Skeletal muscle satellite cell (primary cell): ENCODE measurements around the gene MTCH2. TPM values are rescaled to one million over a fixed set of nuclear protein-coding genes. Genes with fewer than 3 reads are reported as not detected.

Experiments
- H3K27me3 ChIP-seq: 2 replicates; pipeline ENCODE4 v1.7.0; 2013; ENCODE audit warnings: low read length; ENCODE audit not compliant: control insufficient read depth, insufficient read depth
- H3K36me3 ChIP-seq: 2 replicates; pipeline ENCODE4 v1.7.0; 2013; ENCODE audit warnings: mild to moderate bottlenecking, control low read depth, low read length; ENCODE audit not compliant: insufficient read depth
- H3K4me1 ChIP-seq: 2 replicates; pipeline ENCODE4 v1.7.0; 2013; ENCODE audit warnings: low read length; ENCODE audit not compliant: control insufficient read depth, insufficient read depth
- H3K4me2 ChIP-seq: 2 replicates; pipeline ENCODE4 v1.7.0; 2013; ENCODE audit warnings: mild to moderate bottlenecking, low read length
- H3K4me3 ChIP-seq: 2 replicates; pipeline ENCODE4 v1.7.0; 2013; ENCODE audit warnings: low read length
- H3K9ac ChIP-seq: 2 replicates; pipeline ENCODE4 v1.7.0; 2013; ENCODE audit warnings: mild to moderate bottlenecking, low read depth, low read length, moderate library complexity
- H3K9me3 ChIP-seq: replicated peaks from 2 replicates; pipeline ENCODE4 v1.7.0; 2013; ENCODE audit warnings: mild to moderate bottlenecking, control low read depth, low read length
- small RNA-seq: library from RNA; depleted of rRNA; stranded (forward); fragments of <200 nt; gene quantifications from one replicate; pipeline ENCODE3, GENCODE V24; 2012

Gene MTCH2

GRCh38 chr11:47571357-47571729 lies 71.0 kb downstream of the MTCH2 start:
- no peak overlapping the region for H3K9ac ChIP-seq

DNA sequence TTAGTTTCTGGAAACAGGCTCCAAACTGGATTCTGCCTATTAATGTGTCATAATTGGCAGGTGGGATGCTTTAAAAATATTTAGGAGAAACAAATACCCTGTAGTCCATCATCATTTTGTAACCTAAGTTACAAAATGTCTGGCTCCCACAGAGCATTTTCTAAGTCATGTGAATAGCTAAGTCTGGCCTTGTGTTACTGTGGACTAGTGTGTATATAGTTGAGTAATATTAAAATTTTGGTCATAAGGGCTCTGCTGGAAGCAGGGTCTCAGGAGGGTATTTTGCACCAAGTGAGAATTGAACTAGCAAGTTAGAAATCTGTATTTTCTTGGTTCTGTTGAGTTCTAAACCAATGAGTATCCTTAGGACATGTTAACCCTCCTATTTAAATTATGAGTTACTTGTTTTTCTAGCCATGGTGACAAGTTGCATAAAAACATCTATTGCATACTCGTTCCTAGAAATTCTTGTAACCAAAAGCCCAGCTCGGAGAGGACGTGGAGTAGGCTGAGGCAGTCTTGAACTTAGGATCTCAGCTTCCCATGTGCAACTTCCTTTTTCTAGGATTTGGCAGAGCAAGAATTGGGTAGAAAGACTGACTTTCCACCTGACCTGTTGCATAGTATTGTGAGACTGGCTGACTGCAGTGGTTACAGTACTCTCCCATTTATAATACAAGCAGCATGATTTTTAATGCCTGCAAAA lies 71.6 kb downstream of the MTCH2 start:
- no peak overlapping the region for H3K4me3 ChIP-seq
- no peaks in the 10 kb centered on the region for H3K27me3 ChIP-seq
- H3K4me1 ChIP-seq = peaks cover 21% of the 10 kb centered on the region
- no peak overlapping the region for H3K9ac ChIP-seq
- H3K9me3 ChIP-seq = no peaks in the 10 kb centered on the region
- no peak overlapping the region for H3K4me2 ChIP-seq
- H3K36me3 ChIP-seq = peaks cover 42% of the 10 kb centered on the region

More at GRCh38 chr11:47571357-47571729, 71.0 kb downstream of the MTCH2 start:
- H3K36me3 ChIP-seq = peaks cover 42% of the 10 kb centered on the region
- H3K9me3 ChIP-seq = no peaks in the 10 kb centered on the region
- H3K27me3 ChIP-seq = no peaks in the 10 kb centered on the region
- H3K4me1 ChIP-seq = peaks cover 21% of the 10 kb centered on the region
- no peak overlapping the region for H3K4me2 ChIP-seq
- H3K4me3 ChIP-seq = no peak overlapping the region

- no peak overlapping the region for H3K9ac ChIP-seq
- no peaks in the 10 kb centered on the region for H3K27me3 ChIP-seq
- H3K4me2 ChIP-seq = no peak overlapping the region
- H3K4me3 ChIP-seq = no peak overlapping the region
- H3K9me3 ChIP-seq = no peaks in the 10 kb centered on the region
- H3K4me1 ChIP-seq = peaks cover 26% of the 10 kb centered on the region
- H3K36me3 ChIP-seq = peaks cover 38% of the 10 kb centered on the region
Measured at GRCh38 chr11:47569646-47570045, 72.7 kb downstream of the MTCH2 start.

Small RNA genes within 50 kb of the gene (small RNA-seq; reads per million reads assigned to genes)
- gene RNU5E-10P = not detected
